Lower lobe of right lung (tissue), 2 donors: ENCODE results near the gene ADAM23. TPM values are rescaled to one million over a fixed set of nuclear protein-coding genes. Genes with fewer than 3 reads are reported as not detected.

Experiments
- ATAC-seq, 2 donors: fragments of 200-7000 bp; cut with Tn5 transposase; one replicate each; pipeline ENCODE4 v1.9.1; 2020 to 2022; ENCODE audit warnings: mild to moderate bottlenecking in 2 of 2, moderate library complexity in 2 of 2
- DNase-seq: peaks from one replicate; pipeline ENCODE4 v3.0.0-alpha.2; 2020
- H3K27ac ChIP-seq: fragments of 200-600 bp; one replicate; pipeline ENCODE4 v1.8.0; 2022
- H3K27me3 ChIP-seq: fragments of 200-600 bp; one replicate; pipeline ENCODE4 v1.8.0; 2022; ENCODE audit warnings: low read depth
- H3K36me3 ChIP-seq: fragments of 200-600 bp; one replicate; pipeline ENCODE4 v1.8.0; 2022; ENCODE audit warnings: mild to moderate bottlenecking
- H3K4me1 ChIP-seq: fragments of 200-600 bp; one replicate; pipeline ENCODE4 v1.8.0; 2022
- H3K4me3 ChIP-seq: fragments of 200-600 bp; one replicate; pipeline ENCODE4 v1.8.0; 2022; ENCODE audit warnings: mild to moderate bottlenecking
- H3K9me3 ChIP-seq: fragments of 200-600 bp; one replicate; pipeline ENCODE4 v1.8.0; 2022
- intact Hi-C: fragments of 100-400 bp; cut with DNase I; formaldehyde crosslinking; loops from one replicate; pipeline ENCODE4 v1.11.0; 2022
- total RNA-seq: library from RNA; stranded (reverse); fragmentation: NEBNext Ultra II Directional; extraction: Animal tissue kit (Norgen Biotek cat#: 25700); gene quantifications from one replicate; pipeline ENCODE4 v1.2.1, GENCODE V29; 2021
- TF ChIP-seq, protein P1 (sequence below): fragments of 200-600 bp; IDR thresholded peaks from one replicate; pipeline ENCODE4 v1.8.0; 2022; ENCODE audit warnings: antibody characterized with exemption, mild to moderate bottlenecking
- donor health status: DM: no; HTN: yes; CAD: no; lungs with severe emphysema.

Gene ADAM23
- total RNA-seq, 1 donor from 2014 or later, result 2.5 TPM

DNA sequence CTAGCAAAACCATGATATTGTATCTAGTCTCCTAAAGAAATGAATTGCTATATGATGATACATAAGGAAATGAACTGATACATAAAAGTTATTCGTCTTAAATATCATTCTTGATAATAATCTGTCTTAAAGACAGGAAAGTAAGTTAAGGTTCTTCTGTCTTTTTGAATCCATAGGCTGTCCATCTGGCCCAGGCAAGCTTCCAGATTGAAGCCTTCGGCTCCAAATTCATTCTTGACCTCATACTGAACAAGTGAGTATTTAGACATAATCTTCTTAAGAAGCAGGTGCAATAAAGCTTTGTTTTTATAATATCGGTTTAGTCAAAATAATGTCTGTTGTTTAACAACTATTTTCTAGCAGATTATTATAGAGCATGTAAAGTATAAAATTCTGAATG is 37.7 kb downstream of the ADAM23 start:
- TF ChIP-seq, protein P1, sequence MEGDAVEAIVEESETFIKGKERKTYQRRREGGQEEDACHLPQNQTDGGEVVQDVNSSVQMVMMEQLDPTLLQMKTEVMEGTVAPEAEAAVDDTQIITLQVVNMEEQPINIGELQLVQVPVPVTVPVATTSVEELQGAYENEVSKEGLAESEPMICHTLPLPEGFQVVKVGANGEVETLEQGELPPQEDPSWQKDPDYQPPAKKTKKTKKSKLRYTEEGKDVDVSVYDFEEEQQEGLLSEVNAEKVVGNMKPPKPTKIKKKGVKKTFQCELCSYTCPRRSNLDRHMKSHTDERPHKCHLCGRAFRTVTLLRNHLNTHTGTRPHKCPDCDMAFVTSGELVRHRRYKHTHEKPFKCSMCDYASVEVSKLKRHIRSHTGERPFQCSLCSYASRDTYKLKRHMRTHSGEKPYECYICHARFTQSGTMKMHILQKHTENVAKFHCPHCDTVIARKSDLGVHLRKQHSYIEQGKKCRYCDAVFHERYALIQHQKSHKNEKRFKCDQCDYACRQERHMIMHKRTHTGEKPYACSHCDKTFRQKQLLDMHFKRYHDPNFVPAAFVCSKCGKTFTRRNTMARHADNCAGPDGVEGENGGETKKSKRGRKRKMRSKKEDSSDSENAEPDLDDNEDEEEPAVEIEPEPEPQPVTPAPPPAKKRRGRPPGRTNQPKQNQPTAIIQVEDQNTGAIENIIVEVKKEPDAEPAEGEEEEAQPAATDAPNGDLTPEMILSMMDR, result no peak
- Histone ChIP-seq H3K9me3 (no peaks in the 10 kb centered on the region), H3K4me1 (no peaks in the 10 kb centered on the region), H3K27me3 (no peaks in the 10 kb centered on the region), H3K4me3 (no peak overlapping the region), H3K36me3 (no peaks in the 10 kb centered on the region), H3K27ac (no peak overlapping the region)
- intact Hi-C loops, result no loop called here
- ATAC-seq, result no peak
- no peak for DNase-seq

DNA sequence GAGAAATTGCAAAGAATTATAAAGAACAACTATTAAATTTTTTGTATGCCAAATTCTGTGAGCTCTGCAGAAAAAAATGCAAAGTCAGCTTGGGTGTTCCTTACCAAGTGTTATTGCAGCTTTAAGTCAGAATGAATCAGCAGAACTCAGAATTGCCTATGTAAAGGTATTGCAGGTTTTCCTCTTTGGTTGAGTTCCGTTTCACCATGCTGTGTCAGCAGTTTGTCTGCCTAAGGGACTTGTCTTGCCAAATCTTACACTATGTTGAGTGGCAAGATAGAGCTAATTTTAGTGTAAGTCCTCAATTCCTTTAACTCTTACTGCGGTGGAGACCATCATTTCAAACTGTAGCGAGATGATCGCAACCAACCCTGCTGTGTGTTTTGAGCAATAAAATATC is 38.8 kb downstream of the ADAM23 start:
- Histone ChIP-seq H3K27ac (no peak overlapping the region), H3K36me3 (no peaks in the 10 kb centered on the region), H3K4me3 (no peak overlapping the region), H3K4me1 (no peaks in the 10 kb centered on the region), H3K27me3 (no peaks in the 10 kb centered on the region), H3K9me3 (no peaks in the 10 kb centered on the region)
- ATAC-seq (no peak), DNase-seq (no peak)
- TF ChIP-seq, protein P1, result no peak
- intact Hi-C loops, result no loop called here

DNA sequence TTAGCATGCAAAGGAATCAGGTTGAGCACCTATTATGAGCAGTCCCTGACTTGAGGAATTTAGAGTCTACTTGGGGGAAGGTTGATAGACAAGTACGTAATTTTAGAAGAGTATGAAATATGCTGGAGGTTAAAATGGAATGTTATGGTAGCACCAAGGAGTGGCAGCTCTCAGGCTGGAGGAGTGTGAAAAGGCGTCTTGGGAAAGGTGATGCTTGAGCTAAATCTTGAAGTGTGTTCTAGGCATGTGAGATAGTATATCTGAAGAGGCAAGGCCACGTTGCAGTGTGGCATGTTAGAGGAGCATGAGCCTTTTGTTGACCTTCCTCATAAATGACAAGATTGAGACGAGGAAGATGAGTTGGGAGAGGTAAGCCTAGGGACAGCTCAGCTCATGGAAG is 39.3 kb downstream of the ADAM23 start:
- ATAC-seq, result peak in 1 of 2 donors; percentile 56

DNA sequence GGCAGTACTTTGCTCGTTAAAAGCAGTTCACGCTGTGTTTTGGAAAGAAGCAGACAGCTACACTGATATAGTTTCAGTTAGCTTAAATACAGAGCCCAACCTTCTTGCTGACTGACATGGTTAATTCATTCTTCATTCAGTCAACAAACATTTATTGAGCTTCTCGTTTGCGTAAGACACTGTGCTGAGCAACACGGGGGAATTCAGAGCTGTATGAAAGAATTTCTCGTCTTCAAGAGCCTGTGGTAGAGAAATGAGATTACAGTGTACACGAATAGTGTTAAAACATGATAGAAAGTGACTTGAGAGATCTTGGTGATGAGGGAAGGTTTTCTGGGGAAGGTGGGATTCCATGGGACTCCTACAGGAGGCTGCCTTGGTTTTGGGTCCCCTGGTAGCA is 44.7 kb downstream of the ADAM23 start:
- Histone ChIP-seq H3K27me3 (no peaks in the 10 kb centered on the region), H3K4me1 (no peaks in the 10 kb centered on the region), H3K9me3 (no peaks in the 10 kb centered on the region), H3K27ac (no peak overlapping the region), H3K4me3 (no peak overlapping the region), H3K36me3 (no peaks in the 10 kb centered on the region)
- no peak for DNase-seq
- ATAC-seq, result no peak
- TF ChIP-seq, protein P1, result no peak
- intact Hi-C loops, result no loop called here

More for the DNA sequence above, 39.3 kb downstream of the ADAM23 start:
- no peak for DNase-seq
- Histone ChIP-seq H3K9me3 (no peaks in the 10 kb centered on the region), H3K4me3 (no peak overlapping the region), H3K4me1 (no peaks in the 10 kb centered on the region), H3K27me3 (no peaks in the 10 kb centered on the region), H3K36me3 (no peaks in the 10 kb centered on the region), H3K27ac (no peak overlapping the region)
- intact Hi-C loops, result no loop called here
- TF ChIP-seq, protein P1, result no peak

DNA sequence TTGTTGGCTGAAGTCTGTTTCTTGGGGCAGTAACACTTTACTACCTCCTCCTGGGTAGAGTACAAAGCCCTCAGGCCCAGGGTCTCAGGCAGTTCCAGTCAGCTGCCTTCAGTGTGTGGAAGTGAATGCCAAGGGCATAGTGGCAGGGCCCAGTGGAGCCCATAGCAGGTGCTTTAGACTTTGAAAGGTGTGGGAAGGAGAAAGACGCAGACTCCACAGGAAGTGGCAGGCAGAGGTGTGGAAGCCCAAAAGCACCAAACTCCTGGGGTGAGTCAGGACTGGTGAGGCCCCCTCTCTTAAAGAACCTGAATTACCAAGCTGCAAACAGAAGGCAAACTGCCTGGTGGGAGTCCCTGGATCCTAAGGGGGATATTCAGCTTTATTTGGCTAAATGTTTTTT is 45.3 kb downstream of the ADAM23 start:
- ATAC-seq (no peak), DNase-seq (no peak)
- no peaks in the 10 kb centered on the region for H3K36me3 ChIP-seq
- intact Hi-C loops, result no loop called here
- H3K4me3 ChIP-seq, result no peak overlapping the region
- no peak overlapping the region for H3K27ac ChIP-seq
- H3K4me1 ChIP-seq, result no peaks in the 10 kb centered on the region
- TF ChIP-seq, protein P1, result no peak
- no peaks in the 10 kb centered on the region for H3K9me3 ChIP-seq
- no peaks in the 10 kb centered on the region for H3K27me3 ChIP-seq

DNA sequence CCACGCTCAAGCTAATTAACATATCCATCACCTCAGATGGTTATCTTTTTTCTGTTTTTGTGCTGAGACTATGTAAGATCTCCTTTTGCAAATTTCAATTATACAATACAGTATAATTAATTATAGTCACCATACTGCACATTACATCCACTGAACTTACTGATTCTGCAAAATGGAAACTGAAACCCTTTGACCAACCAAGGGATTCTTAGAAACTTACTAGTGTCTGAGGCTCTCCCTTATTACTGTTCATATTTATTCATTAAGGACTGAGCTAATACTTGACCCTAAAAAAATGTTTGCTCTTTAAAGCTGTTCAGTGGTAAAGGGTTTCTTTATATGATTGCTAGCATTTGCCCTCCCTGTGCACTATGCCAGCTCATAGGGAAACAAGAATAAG is 50.7 kb downstream of the ADAM23 start:
- no peak overlapping the region for H3K27ac ChIP-seq
- no peak overlapping the region for H3K4me3 ChIP-seq
- no peaks in the 10 kb centered on the region for H3K4me1 ChIP-seq
- intact Hi-C loops, result no loop called here
- ATAC-seq (no peak), DNase-seq (no peak)
- H3K9me3 ChIP-seq, result no peaks in the 10 kb centered on the region
- no peaks in the 10 kb centered on the region for H3K27me3 ChIP-seq
- no peaks in the 10 kb centered on the region for H3K36me3 ChIP-seq
- TF ChIP-seq, protein P1, result no peak
